K562 (cell line): Measurements from ENCODE around the gene HELZ. TPM values are rescaled to one million over a fixed set of nuclear protein-coding genes. Genes with fewer than 3 reads are reported as not detected.

Experiments used
- ATAC-seq: fragments of 200-7000 bp; cut with Tn5 transposase; 3 replicates; pipeline ENCODE4 v1.9.1; 2020; ENCODE audit warnings: moderate library complexity
- BruUV-seq: library from RNA; stranded (reverse); fragments of 400-500 nt; replicated peaks from 2 replicates; lab custom pipeline; 2021; lab: Mats Ljungman, UMichigan
- CTCF ChIA-PET: fragments of 300-600 bp; formaldehyde crosslinking; extraction: SDS; loops from one replicate; lab custom pipeline; 2021; ENCODE audit warnings: low intra/inter-chr PET ratio; lab: Yijun Ruan, JAX
- POLR2A ChIA-PET: fragments of 300-600, 350-650 bp; sonication (Branson Sonifier 250); formaldehyde crosslinking; extraction: SDS; loops from one replicate; lab custom pipeline; 2021; ENCODE audit warnings: antibody characterized with exemption, inconsistent platforms; lab: Yijun Ruan, JAX
- DNase-seq, 4 experiments: peaks; one replicate each; pipeline versions ENCODE4 v3.0.0 to v3.0.0-alpha.2; 2011 to 2018; ENCODE audit warnings: low spot score in 3 of 4, mixed read lengths in 3 of 4; ENCODE audit errors: extremely low read depth in 1 of 4
- FAIRE-seq: peaks from 2 replicates; lab custom pipeline; 2011; peaks lifted over from hg19 to GRCh38; lab: Jason Lieb, UNC
- H2AFZ ChIP-seq: 2 replicates; pipeline ENCODE4 v1.6.0; 2011; ENCODE audit warnings: low read depth, low read length, control low read depth, inconsistent platforms
- H3K27ac ChIP-seq: fragments of 200-600 bp; 3 replicates; pipeline ENCODE4 v1.8.0; 2011; ENCODE audit warnings: low read depth, mild to moderate bottlenecking, control low read depth, inconsistent platforms, low read length, moderate library complexity, mixed read lengths; ENCODE audit errors: extremely low read depth
- H3K27me3 ChIP-seq, 2 experiments: fragments of 300-600 bp in 1 of 2; 2 replicates in 1 of 2; 3 replicates in 1 of 2; pipeline versions ENCODE4 v1.6.0 to v1.8.0; 2011; ENCODE audit warnings: inconsistent platforms in 2 of 2, low read length in 2 of 2, mild to moderate bottlenecking in 1 of 2, mixed read lengths in 1 of 2, moderate library complexity in 1 of 2; ENCODE audit not compliant: control insufficient read depth in 2 of 2, insufficient read depth in 2 of 2
- H3K36me3 ChIP-seq: fragments of 300-600 bp; 3 replicates; pipeline ENCODE4 v1.8.0; 2011; ENCODE audit warnings: mild to moderate bottlenecking, low read length, inconsistent platforms; ENCODE audit not compliant: control insufficient read depth, insufficient read depth
- H3K4me1 ChIP-seq, 2 experiments: fragments of 200-600 bp in 1 of 2; replicated peaks in 1 of 2; 2 replicates in 1 of 2; 3 replicates in 1 of 2; pipeline versions ENCODE4 v1.5.1 to v1.8.0; 2011; ENCODE audit warnings: inconsistent platforms in 2 of 2, low read length in 2 of 2, mild to moderate bottlenecking in 1 of 2, mixed read lengths in 1 of 2, moderate library complexity in 1 of 2; ENCODE audit not compliant: control insufficient read depth in 2 of 2, insufficient read depth in 2 of 2
- H3K4me2 ChIP-seq: 2 replicates; pipeline ENCODE4 v1.6.1; 2011; ENCODE audit warnings: low read length, control low read depth, inconsistent platforms, mixed read lengths; ENCODE audit not compliant: insufficient read depth
- H3K4me3 ChIP-seq: fragments of 200-600 bp; sonication (generic), shearing (Covaris generic); 2 replicates; pipeline ENCODE4 v1.5.1; 2016; ENCODE audit warnings: control low read depth, inconsistent platforms
- H3K79me2 ChIP-seq: fragments of 200-600 bp; 3 replicates; pipeline ENCODE4 v1.8.0; 2011; ENCODE audit warnings: low read length, inconsistent platforms; ENCODE audit not compliant: control insufficient read depth, insufficient read depth
- H3K9ac ChIP-seq, 2 experiments: 2 replicates each; pipeline versions ENCODE4 v1.6.0 to v1.6.1; 2011; ENCODE audit warnings: low read depth in 2 of 2, low read length in 2 of 2, control low read depth in 1 of 2, inconsistent platforms in 1 of 2, mild to moderate bottlenecking in 1 of 2, mixed read lengths in 1 of 2; ENCODE audit not compliant: insufficient read depth in 1 of 2
- H3K9me1 ChIP-seq: one replicate; pipeline ENCODE4 v1.6.0; 2011; ENCODE audit warnings: inconsistent platforms, mild to moderate bottlenecking, low read length, moderate library complexity; ENCODE audit not compliant: control insufficient read depth, insufficient read depth
- H3K9me3 ChIP-seq: replicated peaks from 2 replicates; pipeline ENCODE4 v1.5.1; 2011; ENCODE audit warnings: low read depth, low read length, inconsistent platforms; ENCODE audit not compliant: control insufficient read depth, insufficient read depth
- H4K20me1 ChIP-seq: replicated peaks from 2 replicates; pipeline ENCODE4 v1.6.1; 2011; ENCODE audit warnings: low read length, inconsistent platforms, mixed read lengths; ENCODE audit not compliant: control insufficient read depth, insufficient read depth
- ELF2 ChIP-seq: fragments of 250-450 bp; sonication (Bioruptor Pico); IDR thresholded peaks from 2 replicates; pipeline ENCODE4 v1.5.0; 2021; ENCODE audit warnings: mild to moderate bottlenecking
- IRF2 ChIP-seq: sonication (generic); formaldehyde crosslinking; IDR thresholded peaks from 2 replicates; pipeline ENCODE4 v1.8.1; 2022; ENCODE audit warnings: mild to moderate bottlenecking, missing genetic modification reagents
- MYNN ChIP-seq, 2 experiments: sonication (generic); formaldehyde crosslinking in 1 of 2; IDR thresholded peaks; 2 replicates each; pipeline versions ENCODE4 v1.5.0 to v1.6.1; 2016 to 2020; ENCODE audit warnings: antibody characterized with exemption in 1 of 2, missing genetic modification reagents in 1 of 2
- RBM14 ChIP-seq: fragments of 200-400 bp; formaldehyde crosslinking; IDR thresholded peaks from 2 replicates; pipeline ENCODE4 v1.6.1; 2018; ENCODE audit warnings: low read depth, mild to moderate bottlenecking, low read length, moderate library complexity, borderline replicate concordance; ENCODE audit not compliant: insufficient read depth
- RCOR1 ChIP-seq, 2 experiments: IDR thresholded peaks; 2 replicates each; pipeline ENCODE4 v1.6.1; 2012; ENCODE audit warnings: low read depth in 2 of 2, low read length in 2 of 2, borderline replicate concordance in 1 of 2, improper control_type of control experiment in 1 of 2
- SMC3 ChIP-seq: conservative IDR thresholded peaks from 2 replicates; pipeline ENCODE4 v1.6.1; 2011; ENCODE audit warnings: low read depth, low read length, improper control_type of control experiment; ENCODE audit not compliant: insufficient read depth
- SP1 ChIP-seq: sonication (generic); formaldehyde crosslinking; IDR thresholded peaks from 2 replicates; pipeline ENCODE4 v1.8.1; 2022; ENCODE audit warnings: mild to moderate bottlenecking, missing genetic modification reagents
- U2AF2 ChIP-seq: fragments of 200-400 bp; formaldehyde crosslinking; optimal IDR thresholded peaks from 2 replicates; pipeline ENCODE3; 2017; ENCODE audit warnings: low read depth, mild to moderate bottlenecking, low read length
- WHSC1 ChIP-seq: IDR thresholded peaks from one replicate; pipeline ENCODE4 v1.6.1; 2012; ENCODE audit warnings: low read length, control low read depth, inconsistent platforms
- ZNF274 ChIP-seq: IDR thresholded peaks from 2 replicates; pipeline ENCODE4 v1.6.1; 2011; ENCODE audit warnings: low read depth, mild to moderate bottlenecking, low read length, moderate library complexity, borderline replicate concordance
- ZNF780A ChIP-seq: fragments of 250-450 bp; sonication (Bioruptor Pico); IDR thresholded peaks from 2 replicates; pipeline ENCODE4 v1.5.0; 2021; ENCODE audit warnings: mild to moderate bottlenecking
- WGBS: fragments of 100-300 bp; shearing (Covaris generic); methylation state at CpG from one replicate; pipeline ENCODE4 v1.1.6; 2016; ENCODE audit warnings: low coverage, mixed read lengths; ENCODE audit not compliant: insufficient coverage; ENCODE audit errors: missing lambda C conversion rate; 5-methylcytosine and 5-hydroxymethylcytosine counted together
- in situ Hi-C: fragments of 300-500 bp; cut with MboI; formaldehyde crosslinking; loops from 4 replicates; pipeline ENCODE4 v1.15.0; 2018; ENCODE audit warnings: inconsistent platforms, mixed read lengths
- intact Hi-C: fragments of 100-400 bp; cut with micrococcal nuclease; formaldehyde crosslinking; loops from 2 replicates; pipeline ENCODE4 v1.14.2; 2022
- polyA plus RNA-seq, 8 experiments: library from polyadenylated mRNA; depleted of rRNA in 4 of 8; stranded (reverse) in 5 of 8; unstranded in 3 of 8; fragments of >200 nt; fragmentation: Nextera tagmentation in 2 of 8; fragmentation: Illumina TruSeq in 1 of 8; extraction: Ambion mirVana in 2 of 8; extraction: Trizol in 1 of 8; gene quantifications; 2 replicates each; pipeline versions ENCODE4 v1.2.1 to v1.2.3, GENCODE V29; 2011 to 2014; ENCODE audit warnings: inconsistent platforms in 1 of 8, missing spikeins in 1 of 8
- total RNA-seq, 7 experiments: library from RNA; depleted of rRNA in 6 of 7; stranded (reverse); fragments of >200 nt in 6 of 7; fragmentation: Illumina TruSeq in 2 of 7; extraction: Trizol in 2 of 7; gene quantifications; 2 replicates each; pipeline versions ENCODE4 v1.2.1 to v1.2.3, GENCODE V29; 2011 to 2021; ENCODE audit warnings: low replicate concordance in 1 of 7
- TF ChIP-seq, protein P1 (sequence below): sonication (generic); formaldehyde crosslinking; IDR thresholded peaks from 2 replicates; pipeline ENCODE4 v1.8.1; 2023; ENCODE audit warnings: mild to moderate bottlenecking, missing genetic modification reagents
- TF ChIP-seq, protein P2 (sequence below): fragments of 250-450 bp; sonication (Bioruptor Pico); IDR thresholded peaks from 2 replicates; pipeline ENCODE4 v1.4.0; 2020; ENCODE audit warnings: mild to moderate bottlenecking

HELZ gene
- total and polyA plus RNA-seq, 9 of the 15 experiments (the other 6 are each of a cell fraction or from before 2014, with no cell fraction given) = 5.2 to 39.8 (median 17.3) TPM

DNA sequence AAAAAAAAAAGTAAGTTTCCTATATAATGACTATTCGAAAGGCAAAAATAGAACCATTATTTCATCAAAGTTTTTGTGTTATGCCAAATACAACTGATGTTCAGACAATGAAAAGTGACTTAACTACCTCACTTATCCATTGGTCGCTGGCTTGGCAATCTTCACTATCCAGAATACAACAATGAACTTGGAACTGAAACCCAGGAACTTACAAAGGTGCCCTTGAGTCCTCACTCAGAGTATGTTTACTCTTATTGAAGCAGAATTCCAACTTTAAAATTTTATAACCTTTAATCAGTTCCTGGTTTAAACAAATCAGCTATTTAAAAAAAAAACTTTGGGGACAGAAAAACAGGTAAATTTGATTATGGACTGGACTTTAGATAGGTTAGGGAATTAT is 34.1 kb downstream of the HELZ start (continued):
- TF ChIP-seq, protein P1, sequence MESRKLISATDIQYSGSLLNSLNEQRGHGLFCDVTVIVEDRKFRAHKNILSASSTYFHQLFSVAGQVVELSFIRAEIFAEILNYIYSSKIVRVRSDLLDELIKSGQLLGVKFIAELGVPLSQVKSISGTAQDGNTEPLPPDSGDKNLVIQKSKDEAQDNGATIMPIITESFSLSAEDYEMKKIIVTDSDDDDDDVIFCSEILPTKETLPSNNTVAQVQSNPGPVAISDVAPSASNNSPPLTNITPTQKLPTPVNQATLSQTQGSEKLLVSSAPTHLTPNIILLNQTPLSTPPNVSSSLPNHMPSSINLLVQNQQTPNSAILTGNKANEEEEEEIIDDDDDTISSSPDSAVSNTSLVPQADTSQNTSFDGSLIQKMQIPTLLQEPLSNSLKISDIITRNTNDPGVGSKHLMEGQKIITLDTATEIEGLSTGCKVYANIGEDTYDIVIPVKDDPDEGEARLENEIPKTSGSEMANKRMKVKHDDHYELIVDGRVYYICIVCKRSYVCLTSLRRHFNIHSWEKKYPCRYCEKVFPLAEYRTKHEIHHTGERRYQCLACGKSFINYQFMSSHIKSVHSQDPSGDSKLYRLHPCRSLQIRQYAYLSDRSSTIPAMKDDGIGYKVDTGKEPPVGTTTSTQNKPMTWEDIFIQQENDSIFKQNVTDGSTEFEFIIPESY (CRISPR knock-in tag) = no peak
- TF ChIP-seq, all 486 proteins: peak for 0

DNA sequence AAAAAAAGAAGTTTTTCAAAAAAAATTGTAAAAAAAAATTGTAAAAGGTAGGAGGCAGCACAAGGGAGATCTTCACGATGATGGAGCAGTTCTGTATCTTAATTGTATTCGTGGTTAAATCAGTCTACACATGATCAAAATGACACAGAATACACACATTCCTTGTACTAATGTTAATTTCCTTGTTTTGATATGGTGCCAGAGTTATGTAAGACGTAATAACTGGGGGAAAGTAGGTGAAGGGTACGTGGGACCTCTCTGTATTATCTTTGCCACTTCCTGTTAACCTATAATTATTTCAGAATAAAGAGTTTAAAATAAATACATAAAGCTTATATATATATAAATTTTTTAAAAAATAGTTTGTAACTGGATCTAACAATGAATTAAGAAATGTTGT is 36.8 kb downstream of the HELZ start:
- POLR2A ChIA-PET = no interaction called here
- 79% methylated on average over 4 of the region's 4 CpGs for WGBS
- peaks cover 22% of the 10 kb centered on the region for H3K79me2 ChIP-seq

More for the DNA sequence above, 36.8 kb downstream of the HELZ start:
- Histone ChIP-seq H3K4me3 (no peak overlapping the region), H3K27ac (no peak overlapping the region), H4K20me1 (no peaks in the 10 kb centered on the region), H3K9ac (no peak overlapping the region), H3K9me3 (no peaks in the 10 kb centered on the region)
- DNase-seq (no peak), ATAC-seq (no peak)
- TF ChIP-seq RBM14 (no peak), ZNF274 (no peak), SP1 (no peak), ZNF780A (CRISPR knock-in tag) (no peak), ELF2 (CRISPR knock-in tag) (no peak), SMC3 (no peak), IRF2 (CRISPR knock-in tag) (no peak), RCOR1 (IDR thresholded peaks at IDR 0.05; ENCODE audit: borderline replicate concordance in 1 of 2, low read depth in 2 of 2, low read length in 2 of 2) (no peak), U2AF2 (no peak), WHSC1 (no peak), MYNN (IDR thresholded peaks at IDR 0.05) (no peak), MYNN (CRISPR knock-in tag; IDR thresholded peaks at IDR 0.05) (no peak)
- TF ChIP-seq, protein P1 (CRISPR knock-in tag) = no peak
- TF ChIP-seq, protein P2, sequence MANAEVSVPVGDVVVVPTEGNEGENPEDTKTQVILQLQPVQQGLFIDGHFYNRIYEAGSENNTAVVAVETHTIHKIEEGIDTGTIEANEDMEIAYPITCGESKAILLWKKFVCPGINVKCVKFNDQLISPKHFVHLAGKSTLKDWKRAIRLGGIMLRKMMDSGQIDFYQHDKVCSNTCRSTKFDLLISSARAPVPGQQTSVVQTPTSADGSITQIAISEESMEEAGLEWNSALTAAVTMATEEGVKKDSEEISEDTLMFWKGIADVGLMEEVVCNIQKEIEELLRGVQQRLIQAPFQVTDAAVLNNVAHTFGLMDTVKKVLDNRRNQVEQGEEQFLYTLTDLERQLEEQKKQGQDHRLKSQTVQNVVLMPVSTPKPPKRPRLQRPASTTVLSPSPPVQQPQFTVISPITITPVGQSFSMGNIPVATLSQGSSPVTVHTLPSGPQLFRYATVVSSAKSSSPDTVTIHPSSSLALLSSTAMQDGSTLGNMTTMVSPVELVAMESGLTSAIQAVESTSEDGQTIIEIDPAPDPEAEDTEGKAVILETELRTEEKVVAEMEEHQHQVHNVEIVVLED = no peak
- TF ChIP-seq, all 486 proteins: peak for 0
- Histone ChIP-seq H3K4me2 (no peak overlapping the region), H2AFZ (no peak overlapping the region), H3K4me1 (peaks cover 0 to 1% of the 10 kb centered on the region in 2 experiments; a peak in 1 of 5 replicates), H3K36me3 (peaks cover 23% of the 10 kb centered on the region), H3K9me1 (no peaks in the 10 kb centered on the region), H3K27me3 (no peaks in the 10 kb centered on the region)
- no TSS peak for BruUV-seq
- in situ Hi-C loops = no loop called here
- no peak for FAIRE-seq
- CTCF ChIA-PET = interaction anchor here (0.8 kb wide), 1 partner anchor 133 kb away, joined by 3 read pairs; no protein-coding TSS in a partner anchor
- intact Hi-C loops = no loop called here
